ENCODE measurements around the gene IL17RD.
A peak's percentile ranks its signal among the peaks of the same experiment; 100 is the strongest.

The IL17RD gene

GRCh38 chr3:57163751-57164150 is 1.4 kb downstream of the IL17RD start:
- TF ChIP-seq ZNF140 (tag by site-specific recombination; IDR thresholded peaks at IDR 0.05) (no peak), PATZ1 (tag by site-specific recombination; IDR thresholded peaks at IDR 0.05) (no peak), SP3 (tag by site-specific recombination; IDR thresholded peaks at IDR 0.05) (no peak), ZNF138 (tag by site-specific recombination; IDR thresholded peaks at IDR 0.05; ENCODE audit: borderline replicate concordance) (no peak), ZNF571 (tag by site-specific recombination; IDR thresholded peaks at IDR 0.05) (no peak), PRDM4 (tag by site-specific recombination; IDR thresholded peaks at IDR 0.05) (no peak), ZNF223 (tag by site-specific recombination; IDR thresholded peaks at IDR 0.05) (no peak), ZNF785 (tag by site-specific recombination; IDR thresholded peaks at IDR 0.05) (no peak), ZNF362 (tag by site-specific recombination; IDR thresholded peaks at IDR 0.05) (no peak), ZNF777 (tag by site-specific recombination; IDR thresholded peaks at IDR 0.05; ENCODE audit: borderline replicate concordance) (no peak)
- H3K4me1 ChIP-seq (ENCODE audit: control insufficient read depth, insufficient read depth, low read length), result peaks cover 4% of the 10 kb centered on the region; the same call in 1 of the 2 replicates
- no peaks in the 10 kb centered on the region for H3K9me3 ChIP-seq (ENCODE audit: control insufficient read depth, insufficient read depth, low read depth, low read length)
- no peak overlapping the region for H3K27ac ChIP-seq (ENCODE audit: extremely low read depth, low read depth, low read length)
- H3K4me3 ChIP-seq (ENCODE audit: low read depth, low read length), result no peak overlapping the region
- CTCF ChIA-PET, result interaction anchor here (0.6 kb wide), 1 partner anchor 168 kb away, joined by 3 read pairs; no protein-coding TSS in a partner anchor
- POLR2A ChIA-PET, result no interaction called here
- no peaks in the 10 kb centered on the region for H3K36me3 ChIP-seq (ENCODE audit: control insufficient read depth in 2 of 2, insufficient read depth in 1 of 2, low read length in 2 of 2)

- POLR2A ChIA-PET, result no interaction called here
These were observed 3.2 kb downstream of the IL17RD start for GRCh38 chr3:57161915-57162314.

More at GRCh38 chr3:57161915-57162314, 3.2 kb downstream of the IL17RD start:
- Histone ChIP-seq H3K27ac (ENCODE audit: extremely low read depth, low read depth, low read length) (no peak overlapping the region), H3K4me3 (ENCODE audit: low read depth, low read length) (no peak overlapping the region), H3K9me3 (ENCODE audit: control insufficient read depth, insufficient read depth, low read depth, low read length) (no peaks in the 10 kb centered on the region), H3K4me1 (ENCODE audit: control insufficient read depth, insufficient read depth, low read length) (peaks cover 6% of the 10 kb centered on the region; the same call in 1 of the 2 replicates), H3K36me3 (ENCODE audit: control insufficient read depth in 2 of 2, insufficient read depth in 1 of 2, low read length in 2 of 2) (no peaks in the 10 kb centered on the region)
- CTCF ChIA-PET, result no interaction called here
- TF ChIP-seq ZFP69B (tag by site-specific recombination; IDR thresholded peaks at IDR 0.05) (no peak), PRDM10 (tag by site-specific recombination; IDR thresholded peaks at IDR 0.05) (peak; percentile 10; the same call in 1 of the 2 replicates), ZNF248 (tag by site-specific recombination; IDR thresholded peaks at IDR 0.05) (no peak), ZBTB20 (tag by site-specific recombination; IDR thresholded peaks at IDR 0.05) (0 out of 2 replicates have a peak, but pooled peaks have one; percentile 22), PRDM1 (tag by site-specific recombination; IDR thresholded peaks at IDR 0.05) (no peak)
